HepG2 (cell line): ENCODE results near the gene RNF14. TPM values are rescaled to one million over a fixed set of nuclear protein-coding genes. Genes with fewer than 3 reads are reported as not detected.

Source experiments
- ATAC-seq: fragments of 200-7000 bp; cut with Tn5 transposase; 3 replicates; pipeline ENCODE4 v1.9.1; 2020; ENCODE audit warnings: mild to moderate bottlenecking, moderate library complexity
- BruUV-seq: library from RNA; stranded (reverse); fragments of 400-500 nt; replicated peaks from 2 replicates; lab custom pipeline; 2021; lab: Mats Ljungman, UMichigan
- CTCF ChIA-PET: fragments of 300-600 bp; formaldehyde crosslinking; extraction: SDS; loops from one replicate; lab custom pipeline; 2021; ENCODE audit warnings: low total read pairs, inconsistent platforms, low intra/inter-chr PET ratio; lab: Yijun Ruan, JAX
- POLR2A ChIA-PET: fragments of 350-600 bp; sonication (Branson Sonifier 250); formaldehyde crosslinking; loops from one replicate; lab custom pipeline; 2020; ENCODE audit warnings: antibody characterized with exemption, inconsistent platforms; lab: Yijun Ruan, JAX
- DNase-seq: peaks from one replicate; pipeline ENCODE4 v3.0.0-alpha.2; 2015; ENCODE audit warnings: low spot score
- FAIRE-seq: peaks from 3 replicates; lab custom pipeline; 2011; peaks lifted over from hg19 to GRCh38; lab: Jason Lieb, UNC
- H2AFZ ChIP-seq: one replicate; pipeline ENCODE4 v1.6.1; 2011; ENCODE audit warnings: low read length, inconsistent platforms
- H3K27ac ChIP-seq: fragments of 300-600 bp; 3 replicates; pipeline ENCODE4 v1.8.0; 2011; ENCODE audit warnings: mixed run types, mild to moderate bottlenecking, mixed read lengths, low read length, inconsistent platforms; ENCODE audit not compliant: insufficient read depth; ENCODE audit errors: extremely low read length
- H3K27me3 ChIP-seq, 2 experiments: fragments of 200-600 bp in 1 of 2; 2 replicates in 1 of 2; 3 replicates in 1 of 2; pipeline versions ENCODE4 v1.6.0 to v1.8.0; 2011; ENCODE audit warnings: low read length in 2 of 2, mild to moderate bottlenecking in 2 of 2, moderate library complexity in 2 of 2, inconsistent platforms in 1 of 2; ENCODE audit not compliant: insufficient read depth in 2 of 2, control insufficient read depth in 1 of 2
- H3K36me3 ChIP-seq, 2 experiments: fragments of 200-600 bp in 1 of 2; replicated peaks in 1 of 2; 2 replicates in 1 of 2; 3 replicates in 1 of 2; pipeline versions ENCODE4 v1.5.1 to v1.8.0; 2011; ENCODE audit warnings: low read length in 2 of 2, inconsistent platforms in 1 of 2; ENCODE audit not compliant: insufficient read depth in 2 of 2, control insufficient read depth in 1 of 2
- H3K4me1 ChIP-seq: 2 replicates; pipeline ENCODE4 v1.5.1; 2012; ENCODE audit warnings: low read length, inconsistent platforms; ENCODE audit not compliant: insufficient read depth
- H3K4me2 ChIP-seq: 2 replicates; pipeline ENCODE4 v1.6.0; 2011; ENCODE audit warnings: low read depth, low read length, inconsistent platforms
- H3K4me3 ChIP-seq, 3 experiments: fragments of 200-600 bp in 1 of 3; sonication (generic), shearing (Covaris generic) in 1 of 3; replicated peaks in 1 of 3; 2 replicates each; pipeline ENCODE4 v1.5.1; 2011 to 2016; ENCODE audit warnings: low read length in 3 of 3, inconsistent platforms in 2 of 3, low read depth in 2 of 3, mild to moderate bottlenecking in 2 of 3, control low read depth in 1 of 3, mixed read lengths in 1 of 3; ENCODE audit not compliant: insufficient read depth in 1 of 3
- H3K79me2 ChIP-seq: one replicate; pipeline ENCODE4 v1.6.1; 2011; ENCODE audit warnings: low read length, inconsistent platforms; ENCODE audit not compliant: insufficient read depth
- H3K9ac ChIP-seq: 2 replicates; pipeline ENCODE4 v1.6.0; 2011; ENCODE audit warnings: mild to moderate bottlenecking, low read depth, low read length, inconsistent platforms; ENCODE audit not compliant: insufficient read depth
- H3K9me3 ChIP-seq: 2 replicates; pipeline ENCODE4 v1.5.1; 2012; ENCODE audit warnings: mild to moderate bottlenecking, low read length
- H4K20me1 ChIP-seq: 2 replicates; pipeline ENCODE4 v1.6.0; 2011; ENCODE audit warnings: inconsistent platforms, mild to moderate bottlenecking, low read length, moderate library complexity; ENCODE audit not compliant: insufficient read depth
- BRCA1 ChIP-seq: sonication (generic); formaldehyde crosslinking; IDR thresholded peaks from 2 replicates; pipeline ENCODE4 v1.4.0; 2020; ENCODE audit warnings: missing genetic modification reagents
- ELF4 ChIP-seq: sonication (generic); formaldehyde crosslinking; IDR thresholded peaks from 2 replicates; pipeline ENCODE4 v1.5.0; 2020; ENCODE audit warnings: missing genetic modification reagents, mild to moderate bottlenecking, moderate library complexity, borderline replicate concordance
- MIXL1 ChIP-seq: IDR thresholded peaks from 2 replicates; pipeline ENCODE4 v1.6.1; 2016
- NFATC3 ChIP-seq: sonication (generic); formaldehyde crosslinking; IDR thresholded peaks from 2 replicates; pipeline ENCODE4 v1.5.1; 2020; ENCODE audit warnings: mild to moderate bottlenecking, missing genetic modification reagents
- PLRG1 ChIP-seq: fragments of 450-650 bp; conservative IDR thresholded peaks from 2 replicates; pipeline ENCODE4 v1.6.1; 2016
- RORA ChIP-seq: sonication (generic); formaldehyde crosslinking; IDR thresholded peaks from 2 replicates; pipeline ENCODE4 v1.5.0; 2020; ENCODE audit warnings: mild to moderate bottlenecking, missing genetic modification reagents, moderate library complexity
- STAG1 ChIP-seq: sonication (generic); formaldehyde crosslinking; IDR thresholded peaks from 2 replicates; pipeline ENCODE4 v1.4.0; 2020; ENCODE audit warnings: missing genetic modification reagents
- ZNF274 ChIP-seq: sonication (generic); formaldehyde crosslinking; IDR thresholded peaks from 2 replicates; pipeline ENCODE4 v1.5.1; 2020; ENCODE audit warnings: mild to moderate bottlenecking, missing genetic modification reagents
- WGBS: methylation state at CpG from one replicate; pipeline ENCODE4 v1.1.6; 2017; ENCODE audit warnings: low lambda C conversion rate; 5-methylcytosine and 5-hydroxymethylcytosine counted together
- in situ Hi-C: cut with HindIII; loops from 2 replicates; pipeline ENCODE4 v1.10.0; 2017; ENCODE audit warnings: low pct_unique_long_range_greater_than_20kb; ENCODE audit not compliant: extremely low pct_ligation_motif_present
- intact Hi-C: fragments of 100-400 bp; cut with micrococcal nuclease; formaldehyde crosslinking; loops from one replicate; pipeline ENCODE4 v1.10.0; 2022; ENCODE audit not compliant: unreplicated experiment
- polyA plus RNA-seq, 8 experiments: library from polyadenylated mRNA; depleted of rRNA in 3 of 8; stranded (reverse) in 7 of 8; unstranded in 1 of 8; fragments of >200 nt; fragmentation: Illumina TruSeq in 4 of 8; extraction: Trizol in 4 of 8; gene quantifications; 2 replicates each; pipeline versions ENCODE4 v1.2.1 to v1.2.3, GENCODE V29; 2011 to 2016; ENCODE audit warnings: low read depth in 4 of 8, missing spikeins in 1 of 8, mixed read lengths in 1 of 8; ENCODE audit not compliant: insufficient read depth in 1 of 8
- total RNA-seq, 5 experiments: library from RNA; depleted of rRNA; stranded (reverse); fragments of >200 nt; fragmentation: Illumina TruSeq; extraction: Trizol; gene quantifications; 2 replicates each; pipeline ENCODE4 v1.2.3, GENCODE V29; 2016; ENCODE audit warnings: low read depth in 1 of 5
- TF ChIP-seq, protein P1 (sequence below): sonication (generic); formaldehyde crosslinking; IDR thresholded peaks from 2 replicates; pipeline ENCODE4 v1.5.1; 2020; ENCODE audit warnings: mild to moderate bottlenecking, missing genetic modification reagents, moderate library complexity
- TF ChIP-seq, protein P2 (sequence below): sonication (generic); formaldehyde crosslinking; IDR thresholded peaks from 2 replicates; pipeline ENCODE4 v1.5.0; 2020; ENCODE audit warnings: mild to moderate bottlenecking, missing genetic modification reagents, moderate library complexity
- TF ChIP-seq, protein P3 (sequence below), 2 experiments: sonication (generic) in 1 of 2; formaldehyde crosslinking in 1 of 2; IDR thresholded peaks; 2 replicates each; pipeline versions ENCODE4 v1.5.1 to v1.6.1; 2011 to 2020; ENCODE audit warnings: borderline replicate concordance in 1 of 2, low read depth in 1 of 2, low read length in 1 of 2, mild to moderate bottlenecking in 1 of 2, missing genetic modification reagents in 1 of 2, moderate library complexity in 1 of 2
- TF ChIP-seq, protein P4 (sequence below): sonication (generic); formaldehyde crosslinking; IDR thresholded peaks from 2 replicates; pipeline ENCODE4 v1.5.0; 2020; ENCODE audit warnings: missing genetic modification reagents, mild to moderate bottlenecking, borderline replicate concordance

The RNF14 gene
- total and polyA plus RNA-seq, 2 of the 13 experiments (the other 11 are each of a cell fraction or from before 2014, with no cell fraction given), result 11.3 to 28.1 TPM

DNA sequence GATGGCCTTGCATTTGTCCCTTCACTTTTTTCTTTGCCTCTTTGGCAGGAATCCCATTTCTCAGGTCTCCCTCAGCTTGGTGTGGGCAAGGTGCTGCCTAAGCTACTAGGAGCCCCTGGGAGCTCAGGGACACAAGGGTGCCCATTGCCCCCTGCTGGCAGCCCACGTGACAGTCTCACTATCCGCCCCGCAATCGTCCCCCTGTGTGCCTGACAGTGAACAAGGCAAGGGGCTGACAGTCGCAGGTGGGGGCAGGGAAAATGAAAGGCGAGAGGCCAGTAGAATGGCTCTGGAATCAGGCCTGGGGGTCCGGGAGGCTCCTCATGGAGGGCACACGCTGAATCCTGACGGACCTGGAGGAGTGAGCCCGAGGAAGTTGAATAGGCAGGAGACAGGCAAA lies 8.9 kb upstream of the RNF14 start:
- 19% methylated on average over 10 of the region's 10 CpGs for WGBS
- no peak for FAIRE-seq
- TF ChIP-seq, protein P1, sequence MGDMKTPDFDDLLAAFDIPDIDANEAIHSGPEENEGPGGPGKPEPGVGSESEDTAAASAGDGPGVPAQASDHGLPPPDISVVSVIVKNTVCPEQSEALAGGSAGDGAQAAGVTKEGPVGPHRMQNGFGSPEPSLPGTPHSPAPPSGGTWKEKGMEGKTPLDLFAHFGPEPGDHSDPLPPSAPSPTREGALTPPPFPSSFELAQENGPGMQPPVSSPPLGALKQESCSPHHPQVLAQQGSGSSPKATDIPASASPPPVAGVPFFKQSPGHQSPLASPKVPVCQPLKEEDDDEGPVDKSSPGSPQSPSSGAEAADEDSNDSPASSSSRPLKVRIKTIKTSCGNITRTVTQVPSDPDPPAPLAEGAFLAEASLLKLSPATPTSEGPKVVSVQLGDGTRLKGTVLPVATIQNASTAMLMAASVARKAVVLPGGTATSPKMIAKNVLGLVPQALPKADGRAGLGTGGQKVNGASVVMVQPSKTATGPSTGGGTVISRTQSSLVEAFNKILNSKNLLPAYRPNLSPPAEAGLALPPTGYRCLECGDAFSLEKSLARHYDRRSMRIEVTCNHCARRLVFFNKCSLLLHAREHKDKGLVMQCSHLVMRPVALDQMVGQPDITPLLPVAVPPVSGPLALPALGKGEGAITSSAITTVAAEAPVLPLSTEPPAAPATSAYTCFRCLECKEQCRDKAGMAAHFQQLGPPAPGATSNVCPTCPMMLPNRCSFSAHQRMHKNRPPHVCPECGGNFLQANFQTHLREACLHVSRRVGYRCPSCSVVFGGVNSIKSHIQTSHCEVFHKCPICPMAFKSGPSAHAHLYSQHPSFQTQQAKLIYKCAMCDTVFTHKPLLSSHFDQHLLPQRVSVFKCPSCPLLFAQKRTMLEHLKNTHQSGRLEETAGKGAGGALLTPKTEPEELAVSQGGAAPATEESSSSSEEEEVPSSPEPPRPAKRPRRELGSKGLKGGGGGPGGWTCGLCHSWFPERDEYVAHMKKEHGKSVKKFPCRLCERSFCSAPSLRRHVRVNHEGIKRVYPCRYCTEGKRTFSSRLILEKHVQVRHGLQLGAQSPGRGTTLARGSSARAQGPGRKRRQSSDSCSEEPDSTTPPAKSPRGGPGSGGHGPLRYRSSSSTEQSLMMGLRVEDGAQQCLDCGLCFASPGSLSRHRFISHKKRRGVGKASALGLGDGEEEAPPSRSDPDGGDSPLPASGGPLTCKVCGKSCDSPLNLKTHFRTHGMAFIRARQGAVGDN, result peak; percentile 27; the same call in 1 of the 2 replicates
- TF ChIP-seq NFATC3 (CRISPR knock-in tag) (0 out of 2 replicates have a peak, but pooled peaks have one; percentile 26), BRCA1 (CRISPR knock-in tag) (no peak), ELF4 (no peak), MIXL1 (CRISPR knock-in tag) (no peak), RORA (CRISPR knock-in tag) (no peak), STAG1 (peak; percentile 43), PLRG1 (no peak), ZNF274 (CRISPR knock-in tag) (0 out of 2 replicates have a peak, but pooled peaks have one; percentile 35)
- TF ChIP-seq, protein P2, sequence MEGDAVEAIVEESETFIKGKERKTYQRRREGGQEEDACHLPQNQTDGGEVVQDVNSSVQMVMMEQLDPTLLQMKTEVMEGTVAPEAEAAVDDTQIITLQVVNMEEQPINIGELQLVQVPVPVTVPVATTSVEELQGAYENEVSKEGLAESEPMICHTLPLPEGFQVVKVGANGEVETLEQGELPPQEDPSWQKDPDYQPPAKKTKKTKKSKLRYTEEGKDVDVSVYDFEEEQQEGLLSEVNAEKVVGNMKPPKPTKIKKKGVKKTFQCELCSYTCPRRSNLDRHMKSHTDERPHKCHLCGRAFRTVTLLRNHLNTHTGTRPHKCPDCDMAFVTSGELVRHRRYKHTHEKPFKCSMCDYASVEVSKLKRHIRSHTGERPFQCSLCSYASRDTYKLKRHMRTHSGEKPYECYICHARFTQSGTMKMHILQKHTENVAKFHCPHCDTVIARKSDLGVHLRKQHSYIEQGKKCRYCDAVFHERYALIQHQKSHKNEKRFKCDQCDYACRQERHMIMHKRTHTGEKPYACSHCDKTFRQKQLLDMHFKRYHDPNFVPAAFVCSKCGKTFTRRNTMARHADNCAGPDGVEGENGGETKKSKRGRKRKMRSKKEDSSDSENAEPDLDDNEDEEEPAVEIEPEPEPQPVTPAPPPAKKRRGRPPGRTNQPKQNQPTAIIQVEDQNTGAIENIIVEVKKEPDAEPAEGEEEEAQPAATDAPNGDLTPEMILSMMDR, result peak; percentile 56
- TF ChIP-seq, protein P3, sequence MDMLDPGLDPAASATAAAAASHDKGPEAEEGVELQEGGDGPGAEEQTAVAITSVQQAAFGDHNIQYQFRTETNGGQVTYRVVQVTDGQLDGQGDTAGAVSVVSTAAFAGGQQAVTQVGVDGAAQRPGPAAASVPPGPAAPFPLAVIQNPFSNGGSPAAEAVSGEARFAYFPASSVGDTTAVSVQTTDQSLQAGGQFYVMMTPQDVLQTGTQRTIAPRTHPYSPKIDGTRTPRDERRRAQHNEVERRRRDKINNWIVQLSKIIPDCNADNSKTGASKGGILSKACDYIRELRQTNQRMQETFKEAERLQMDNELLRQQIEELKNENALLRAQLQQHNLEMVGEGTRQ (IDR thresholded peaks at IDR 0.05; ENCODE audit: low read depth, low read length), result no peak
- TF ChIP-seq, protein P3 (CRISPR knock-in tag; IDR thresholded peaks at IDR 0.05; ENCODE audit: borderline replicate concordance), result peak; percentile 68; the same call in 1 of the 2 replicates
- TF ChIP-seq, protein P4, sequence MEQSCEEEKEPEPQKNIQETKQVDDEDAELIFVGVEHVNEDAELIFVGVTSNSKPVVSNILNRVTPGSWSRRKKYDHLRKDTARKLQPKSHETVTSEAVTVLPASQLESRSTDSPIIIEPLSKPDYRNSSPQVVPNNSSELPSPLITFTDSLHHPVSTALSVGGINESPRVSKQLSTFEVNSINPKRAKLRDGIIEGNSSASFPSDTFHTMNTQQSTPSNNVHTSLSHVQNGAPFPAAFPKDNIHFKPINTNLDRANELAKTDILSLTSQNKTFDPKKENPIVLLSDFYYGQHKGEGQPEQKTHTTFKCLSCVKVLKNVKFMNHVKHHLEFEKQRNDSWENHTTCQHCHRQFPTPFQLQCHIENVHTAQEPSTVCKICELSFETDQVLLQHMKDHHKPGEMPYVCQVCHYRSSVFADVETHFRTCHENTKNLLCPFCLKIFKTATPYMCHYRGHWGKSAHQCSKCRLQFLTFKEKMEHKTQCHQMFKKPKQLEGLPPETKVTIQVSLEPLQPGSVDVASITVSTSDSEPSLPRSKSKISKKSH, result no peak

More for the DNA sequence above, 8.9 kb upstream of the RNF14 start:
- Histone ChIP-seq H3K9me3 (no peaks in the 10 kb centered on the region), H3K4me2 (peak overlapping the region; percentile 79), H3K79me2 (no peaks in the 10 kb centered on the region), H3K4me3 (no peak overlapping the region), H2AFZ (no peak overlapping the region), H4K20me1 (no peaks in the 10 kb centered on the region), H3K27ac (no peak overlapping the region), H3K4me1 (peaks cover 20% of the 10 kb centered on the region), H3K9ac (no peak overlapping the region), H3K36me3 (no peaks in the 10 kb centered on the region), H3K27me3 (peaks cover 0 to 28% of the 10 kb centered on the region in 2 experiments; a peak in 4 of 5 replicates)
- in situ Hi-C loops, result no loop called here
- peak; percentile 17 for DNase-seq
- BruUV-seq, result no TSS peak
- intact Hi-C loops, result loop anchor here (1.0 to 5.0 kb wide), 4 partner anchors 33 to 268 kb away; no protein-coding TSS in a partner anchor
- CTCF ChIA-PET, result interaction anchor here (1.0 to 2.8 kb wide), 9 partner anchors 12 to 295 kb away, joined by 3 to 30 read pairs (median 4); no protein-coding TSS in a partner anchor
- POLR2A ChIA-PET, result interaction anchor here (0.7 to 2.9 kb wide), 4 partner anchors 9 to 268 kb away, joined by 3 to 12 read pairs (median 3); partner anchors contain the start of genes DELE1 and RNF14
- ATAC-seq, result peak; percentile 79
